Lung (tissue), 12 donors: Measurements from ENCODE around the gene PLPP3. TPM values are rescaled to one million over a fixed set of nuclear protein-coding genes. Genes with fewer than 3 reads are reported as not detected.
A peak's percentile ranks its signal among the peaks of the same experiment; 100 is the strongest.

ENCODE experiments used
- ATAC-seq: fragments of 200-7000 bp; cut with Tn5 transposase; one replicate; pipeline ENCODE4 v1.9.1; 2020; ENCODE audit warnings: moderate number of reproducible peaks; ENCODE audit not compliant: insufficient read depth, low FRiP score
- DNase-seq, 3 donors: peaks; one replicate each; pipeline ENCODE4 v3.0.0-alpha.2; 2013 to 2017
- H3K27ac ChIP-seq, 2 donors: one replicate each; pipeline ENCODE4 v1.5.1; 2013; ENCODE audit warnings: mild to moderate bottlenecking in 2 of 2, moderate library complexity in 2 of 2, control low read depth in 1 of 2, inconsistent platforms in 1 of 2, low read depth in 1 of 2, low read length in 1 of 2
- H3K27me3 ChIP-seq, 3 donors: one replicate each; pipeline ENCODE4 v1.5.1; 2013; ENCODE audit warnings: low read length in 2 of 3; ENCODE audit not compliant: control insufficient read depth in 3 of 3, insufficient read depth in 3 of 3
- H3K36me3 ChIP-seq, 4 donors: one replicate each; pipeline ENCODE4 v1.5.1; 2013; ENCODE audit warnings: low read length in 4 of 4, mild to moderate bottlenecking in 1 of 4, moderate library complexity in 1 of 4; ENCODE audit not compliant: control insufficient read depth in 4 of 4, insufficient read depth in 4 of 4
- H3K4me1 ChIP-seq, 5 donors: one replicate each; pipeline ENCODE4 v1.5.1; 2013; ENCODE audit warnings: low read length in 5 of 5, mild to moderate bottlenecking in 2 of 5, moderate library complexity in 1 of 5; ENCODE audit not compliant: control insufficient read depth in 5 of 5, insufficient read depth in 5 of 5
- H3K4me3 ChIP-seq: one replicate; pipeline ENCODE4 v1.5.1; 2013; ENCODE audit warnings: mild to moderate bottlenecking, control low read depth, moderate library complexity
- H3K9ac ChIP-seq, 2 donors: one replicate each; pipeline ENCODE4 v1.5.1; 2013; ENCODE audit warnings: low read length in 2 of 2, control low read depth in 1 of 2; ENCODE audit not compliant: insufficient read depth in 1 of 2
- H3K9me3 ChIP-seq, 4 donors: one replicate each; pipeline ENCODE4 v1.5.1; 2013; ENCODE audit warnings: low read length in 3 of 4, mild to moderate bottlenecking in 1 of 4, moderate library complexity in 1 of 4; ENCODE audit not compliant: control insufficient read depth in 4 of 4, insufficient read depth in 3 of 4
- CTCF ChIP-seq: IDR thresholded peaks from 2 replicates; pipeline ENCODE4 v1.5.1; 2012; ENCODE audit warnings: mild to moderate bottlenecking; ENCODE audit errors: control extremely low read depth, extremely low read depth
- WGBS, 2 donors: extraction: QIAGEN DNeasy Blood & Tissue Kit; methylation state at CpG; one replicate each; pipeline ENCODE4 v1.1.7; 2013; 5-methylcytosine and 5-hydroxymethylcytosine counted together
- polyA plus RNA-seq, 2 donors: library from polyadenylated mRNA; stranded (reverse); fragments of 200-250 nt; gene quantifications; one replicate each; pipeline ENCODE4 v1.2.1, GENCODE V29; 2013
- total RNA-seq, 2 donors: library from RNA; depleted of rRNA in 1 of 2; stranded (reverse); fragments of >200 nt in 1 of 2; gene quantifications; one replicate each; pipeline ENCODE4 v1.2.1, GENCODE V29; 2014 to 2021
- donor health status: control.
- donor health status: control.
- donor health status: Bipolar disorder and iron deficiency.
- donor health status: healthy.
- donor health status: DM: yes; HTN: yes; CAD: no.

PLPP3 gene
- total and polyA plus RNA-seq, 4 donors: 8.6 to 121 (median 112) TPM

GRCh38 chr1:56477164-56478111 lies 101.9 kb downstream of the PLPP3 start:
- Histone ChIP-seq H3K27me3 (no peaks in the 10 kb centered on the region), H3K27ac (peak overlapping the region; percentile 92 to 94), H3K36me3 (no peaks in the 10 kb centered on the region), H3K9me3 (no peaks in the 10 kb centered on the region), H3K4me3 (peak overlapping the region; percentile 46), H3K9ac (peak overlapping the region; percentile 34 to 72), H3K4me1 (peaks cover 0 to 21% (median 6%) of the 10 kb centered on the region in 5 donors)
- WGBS, 2 donors: 5 to 6% methylated on average over 61 to 62 of the region's 62 CpGs
- no peak for TF ChIP-seq CTCF
- peak; percentile 78 for ATAC-seq
- DNase-seq: peak; percentile 89 to 91 (median 90)

- Histone ChIP-seq H3K27me3 (no peaks in the 10 kb centered on the region), H3K9ac (no peak overlapping the region), H3K36me3 (no peaks in the 10 kb centered on the region), H3K27ac (no peak overlapping the region), H3K4me1 (peaks cover 8 to 26% (median 9%) of the 10 kb centered on the region in 5 donors), H3K4me3 (no peak overlapping the region), H3K9me3 (no peaks in the 10 kb centered on the region)
- no peak for DNase-seq
- TF ChIP-seq CTCF: no peak
- WGBS, 2 donors: 77 to 91% methylated on average over 3 of the region's 3 CpGs
- no peak for ATAC-seq
Observed at GRCh38 chr1:56473582-56474270, 105.6 kb downstream of the PLPP3 start.

GRCh38 chr1:56472860-56473259 lies 106.5 kb downstream of the PLPP3 start:
- Histone ChIP-seq H3K4me1 (peaks cover 9 to 26% (median 10%) of the 10 kb centered on the region in 5 donors), H3K4me3 (no peak overlapping the region), H3K9me3 (no peaks in the 10 kb centered on the region), H3K27ac (no peak overlapping the region), H3K9ac (no peak overlapping the region), H3K36me3 (no peaks in the 10 kb centered on the region), H3K27me3 (no peaks in the 10 kb centered on the region)
- no peak for TF ChIP-seq CTCF
- 35 to 59% methylated on average over 3 of the region's 3 CpGs for WGBS, 2 donors
- no peak for DNase-seq
- ATAC-seq: no peak
